ENCODE measurements around the gene EIF2AK3. TPM values are rescaled to one million over a fixed set of nuclear protein-coding genes. Genes with fewer than 3 reads are reported as not detected.

Gene EIF2AK3
- 30.2 TPM for polyA plus RNA-seq (2012; ENCODE audit: missing spikeins)

GRCh38 chr2:88627055-88627855, at the start of gene EIF2AK3:
EIF2AK3 (minus strand) TSS chr2:88627464; CDS start chr2:88627274, 190 bp downstream.
- peak; percentile 74 for TF ChIP-seq POLR2A (IDR thresholded peaks at IDR 0.05; ENCODE audit: low read depth, low read length)
- TF ChIP-seq POLR2AphosphoS5 (IDR thresholded peaks at IDR 0.05; ENCODE audit: low read depth, low read length) = peak; percentile 75
- peak; percentile 66 for TF ChIP-seq TAF1 (IDR thresholded peaks at IDR 0.05; ENCODE audit: borderline replicate concordance, low read depth, low read length)
- FAIRE-seq (peak; percentile 98), DNase-seq (ENCODE audit: insufficient read length) (peak; percentile 83)

- DNase-seq (ENCODE audit: insufficient read length) (no peak), FAIRE-seq (no peak)
- TF ChIP-seq TAF1 (IDR thresholded peaks at IDR 0.05; ENCODE audit: borderline replicate concordance, low read depth, low read length) = no peak
- no peak for TF ChIP-seq POLR2A (IDR thresholded peaks at IDR 0.05; ENCODE audit: low read depth, low read length)
- no peak for TF ChIP-seq POLR2AphosphoS5 (IDR thresholded peaks at IDR 0.05; ENCODE audit: low read depth, low read length)
These were observed 46.1 kb upstream of the EIF2AK3 start for GRCh38 chr2:88673363-88673762.

- FAIRE-seq (peak; percentile 68), DNase-seq (ENCODE audit: insufficient read length) (no peak)
- no peak for TF ChIP-seq POLR2AphosphoS5 (IDR thresholded peaks at IDR 0.05; ENCODE audit: low read depth, low read length)
- TF ChIP-seq TAF1 (IDR thresholded peaks at IDR 0.05; ENCODE audit: borderline replicate concordance, low read depth, low read length) = no peak
- no peak for TF ChIP-seq POLR2A (IDR thresholded peaks at IDR 0.05; ENCODE audit: low read depth, low read length)
These were observed 44.6 kb upstream of the EIF2AK3 start for GRCh38 chr2:88671786-88672427.

GRCh38 chr2:88669482-88670214, 42.4 kb upstream of the EIF2AK3 start:
- TF ChIP-seq POLR2AphosphoS5 (IDR thresholded peaks at IDR 0.05; ENCODE audit: low read depth, low read length) = no peak
- no peak for TF ChIP-seq POLR2A (IDR thresholded peaks at IDR 0.05; ENCODE audit: low read depth, low read length)
- TF ChIP-seq TAF1 (IDR thresholded peaks at IDR 0.05; ENCODE audit: borderline replicate concordance, low read depth, low read length) = no peak
- DNase-seq (ENCODE audit: insufficient read length) (no peak), FAIRE-seq (peak; percentile 93)

- FAIRE-seq = no peak
- DNase-seq (ENCODE audit: insufficient read length) = no peak
- TF ChIP-seq POLR2A (IDR thresholded peaks at IDR 0.05; ENCODE audit: low read depth, low read length) = no peak
- TF ChIP-seq POLR2AphosphoS5 (IDR thresholded peaks at IDR 0.05; ENCODE audit: low read depth, low read length) = no peak
- no peak for TF ChIP-seq TAF1 (IDR thresholded peaks at IDR 0.05; ENCODE audit: borderline replicate concordance, low read depth, low read length)
These were observed 41.6 kb upstream of the EIF2AK3 start for GRCh38 chr2:88668862-88669261.

- FAIRE-seq (no peak), DNase-seq (ENCODE audit: insufficient read length) (no peak)
- no peak for TF ChIP-seq POLR2A (IDR thresholded peaks at IDR 0.05; ENCODE audit: low read depth, low read length)
- no peak for TF ChIP-seq POLR2AphosphoS5 (IDR thresholded peaks at IDR 0.05; ENCODE audit: low read depth, low read length)
- TF ChIP-seq TAF1 (IDR thresholded peaks at IDR 0.05; ENCODE audit: borderline replicate concordance, low read depth, low read length) = no peak
These were observed 40.0 kb upstream of the EIF2AK3 start for GRCh38 chr2:88667219-88667618.

- TF ChIP-seq POLR2AphosphoS5 (IDR thresholded peaks at IDR 0.05; ENCODE audit: low read depth, low read length) (no peak), POLR2A (IDR thresholded peaks at IDR 0.05; ENCODE audit: low read depth, low read length) (no peak), TAF1 (IDR thresholded peaks at IDR 0.05; ENCODE audit: borderline replicate concordance, low read depth, low read length) (no peak)
- FAIRE-seq = no peak
- DNase-seq (ENCODE audit: insufficient read length) = no peak
These were observed 39.3 kb upstream of the EIF2AK3 start for GRCh38 chr2:88666576-88666975.

- FAIRE-seq = no peak
These were observed 33.4 kb upstream of the EIF2AK3 start for GRCh38 chr2:88660622-88661021.

GRCh38 chr2:88659538-88659915, 32.3 kb upstream of the EIF2AK3 start:
- no peak for DNase-seq (ENCODE audit: insufficient read length)
- TF ChIP-seq POLR2AphosphoS5 (IDR thresholded peaks at IDR 0.05; ENCODE audit: low read depth, low read length) (no peak), POLR2A (IDR thresholded peaks at IDR 0.05; ENCODE audit: low read depth, low read length) (no peak), TAF1 (IDR thresholded peaks at IDR 0.05; ENCODE audit: borderline replicate concordance, low read depth, low read length) (no peak)
- no peak for FAIRE-seq

More at GRCh38 chr2:88660622-88661021, 33.4 kb upstream of the EIF2AK3 start:
- no peak for DNase-seq (ENCODE audit: insufficient read length)
- TF ChIP-seq POLR2A (IDR thresholded peaks at IDR 0.05; ENCODE audit: low read depth, low read length) (no peak), POLR2AphosphoS5 (IDR thresholded peaks at IDR 0.05; ENCODE audit: low read depth, low read length) (no peak), TAF1 (IDR thresholded peaks at IDR 0.05; ENCODE audit: borderline replicate concordance, low read depth, low read length) (no peak)

GRCh38 chr2:88658881-88659537, 31.7 kb upstream of the EIF2AK3 start:
- no peak for DNase-seq (ENCODE audit: insufficient read length)
- TF ChIP-seq POLR2AphosphoS5 (IDR thresholded peaks at IDR 0.05; ENCODE audit: low read depth, low read length) (no peak), TAF1 (IDR thresholded peaks at IDR 0.05; ENCODE audit: borderline replicate concordance, low read depth, low read length) (no peak), POLR2A (IDR thresholded peaks at IDR 0.05; ENCODE audit: low read depth, low read length) (no peak)
- FAIRE-seq = no peak

- FAIRE-seq (no peak), DNase-seq (ENCODE audit: insufficient read length) (no peak)
- TF ChIP-seq TAF1 (IDR thresholded peaks at IDR 0.05; ENCODE audit: borderline replicate concordance, low read depth, low read length) = no peak
These were observed 31.1 kb upstream of the EIF2AK3 start for GRCh38 chr2:88658326-88658725.

Data from GM12892 (cell line).